Bronchial epithelial cell (primary cell): ENCODE data around the gene SDC1. TPM values are rescaled to one million over a fixed set of nuclear protein-coding genes. Genes with fewer than 3 reads are reported as not detected.

Experiments
- DNase-seq: peaks from one replicate; pipeline ENCODE4 v3.0.0-alpha.2; 2010; ENCODE audit warnings: low read depth
- FAIRE-seq: peaks from 2 replicates; lab custom pipeline; 2011; peaks lifted over from hg19 to GRCh38; lab: Jason Lieb, UNC
- H3K27me3 ChIP-seq: 2 replicates; pipeline ENCODE4 v1.5.1; 2011; ENCODE audit warnings: low read length; ENCODE audit not compliant: control insufficient read depth, insufficient read depth
- H3K36me3 ChIP-seq: 2 replicates; pipeline ENCODE4 v1.5.1; 2011; ENCODE audit warnings: low read length; ENCODE audit not compliant: control insufficient read depth, insufficient read depth
- H3K4me3 ChIP-seq: 2 replicates; pipeline ENCODE4 v1.5.1; 2011; ENCODE audit warnings: mild to moderate bottlenecking, low read depth, low read length, control low read depth
- CTCF ChIP-seq: IDR thresholded peaks from 2 replicates; pipeline ENCODE4 v1.5.1; 2011; ENCODE audit warnings: mild to moderate bottlenecking, moderate library complexity, low read length, control low read depth, inconsistent platforms; ENCODE audit not compliant: insufficient read depth, severe bottlenecking
- total RNA-seq: library from RNA; depleted of rRNA; stranded (reverse); fragments of >200 nt; gene quantifications from 2 replicates; pipeline ENCODE4 v1.2.1, GENCODE V29; 2014

The SDC1 gene
- total RNA-seq, 1 donor from 2014 or later = 1,084 TPM

GRCh38 chr2:20188201-20188600 lies 36.7 kb downstream of the SDC1 start:
- no peak for TF ChIP-seq CTCF
- no peak for FAIRE-seq
- no peaks in the 10 kb centered on the region for H3K27me3 ChIP-seq

GRCh38 chr2:20187331-20187730 lies 37.6 kb downstream of the SDC1 start:
- H3K27me3 ChIP-seq = no peaks in the 10 kb centered on the region
- no peaks in the 10 kb centered on the region for H3K36me3 ChIP-seq
- no peak overlapping the region for H3K4me3 ChIP-seq
- TF ChIP-seq CTCF = no peak
- no peak for DNase-seq
- no peak for FAIRE-seq

More at GRCh38 chr2:20188201-20188600, 36.7 kb downstream of the SDC1 start:
- Histone ChIP-seq H3K36me3 (no peaks in the 10 kb centered on the region), H3K4me3 (no peak overlapping the region)
- no peak for DNase-seq

GRCh38 chr2:20186855-20187187 lies 38.1 kb downstream of the SDC1 start:
- no peak overlapping the region for H3K4me3 ChIP-seq
- TF ChIP-seq CTCF = no peak
- H3K36me3 ChIP-seq = no peaks in the 10 kb centered on the region
- DNase-seq = no peak
- FAIRE-seq = no peak
- H3K27me3 ChIP-seq = no peaks in the 10 kb centered on the region

DNA sequence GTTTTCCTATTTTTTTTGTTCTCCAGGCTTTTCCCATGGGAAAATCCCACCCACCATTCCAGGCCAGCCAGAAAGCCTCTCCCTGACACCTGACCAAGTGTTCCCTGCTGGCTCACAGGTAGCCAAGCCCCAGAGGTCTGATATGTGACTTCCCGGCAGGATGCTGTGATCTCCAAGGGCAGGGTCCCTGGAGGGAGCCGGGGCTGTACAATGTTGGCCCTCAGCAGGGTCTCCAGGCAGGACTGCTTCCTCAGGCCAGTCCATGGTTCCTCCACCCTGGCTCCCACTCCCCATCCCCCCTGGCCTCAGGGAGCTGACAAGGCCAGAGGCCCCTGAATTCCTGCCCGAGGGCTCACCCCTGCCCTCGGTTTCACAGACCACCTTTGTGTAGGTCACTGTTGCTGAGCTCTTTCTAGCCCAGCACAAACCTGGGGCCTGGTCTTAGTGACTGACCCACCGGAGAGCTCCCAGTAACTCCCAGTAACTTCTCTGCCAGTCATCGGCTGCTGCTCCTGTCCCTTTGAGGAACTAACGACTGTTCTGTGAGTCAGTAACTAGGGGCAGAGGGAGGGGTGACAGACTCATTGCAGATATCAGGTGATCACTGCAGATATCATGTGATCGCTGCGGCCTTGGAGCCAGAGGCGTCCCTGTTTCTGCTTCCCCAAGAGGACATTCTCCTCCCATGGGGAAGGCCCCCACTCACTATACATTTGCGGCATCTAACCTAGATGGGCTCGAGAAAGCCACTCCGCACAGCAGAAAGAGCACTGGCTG lies 38.7 kb downstream of the SDC1 start:
- peak; percentile 73 for DNase-seq

DNA sequence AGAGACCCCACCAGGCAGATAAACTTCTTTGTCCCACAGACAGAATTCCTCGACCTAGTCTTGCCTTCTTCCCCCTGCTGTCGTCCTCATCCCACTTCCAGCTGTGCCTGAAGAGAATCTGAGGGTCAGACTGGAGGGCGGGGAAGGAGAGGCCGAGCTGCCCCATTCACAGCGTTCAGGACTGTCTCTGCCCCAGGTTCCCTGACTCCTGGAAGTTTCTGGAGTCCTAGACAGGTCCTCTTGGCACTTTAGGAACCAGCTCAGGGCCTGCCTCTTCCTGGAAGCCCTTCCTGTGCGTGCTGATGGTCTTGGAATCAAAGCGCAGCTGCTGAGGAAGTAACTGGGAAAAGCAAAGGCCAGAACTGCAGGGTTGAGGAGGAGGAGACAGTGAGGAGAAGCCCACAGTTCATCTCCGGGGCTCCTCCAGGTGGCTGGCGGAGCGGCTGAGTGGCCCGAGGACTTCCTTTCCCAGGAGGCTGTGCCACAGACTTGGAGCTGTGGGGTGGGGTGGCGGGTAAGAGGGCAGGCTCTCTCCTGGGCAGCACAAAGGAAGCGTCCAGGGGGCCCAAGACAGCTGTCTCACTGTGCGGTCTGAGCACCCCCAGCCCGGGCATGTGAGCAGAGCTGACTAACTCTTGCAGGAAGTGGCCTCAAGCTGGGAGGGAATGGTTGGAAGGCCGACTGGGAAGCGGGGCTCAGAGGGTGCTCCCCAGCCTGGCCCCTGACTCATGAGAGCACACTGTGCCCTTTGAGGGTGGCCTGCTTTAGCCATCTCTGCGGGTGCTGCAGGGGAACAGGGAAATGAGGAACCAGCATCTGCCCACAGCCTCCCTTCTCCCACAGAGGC lies 39.5 kb downstream of the SDC1 start:
- TF ChIP-seq CTCF = no peak
- DNase-seq (peak; percentile 73), FAIRE-seq (no peak)
- Histone ChIP-seq H3K36me3 (no peaks in the 10 kb centered on the region), H3K4me3 (no peak overlapping the region), H3K27me3 (no peaks in the 10 kb centered on the region)

More for the DNA sequence above, 38.7 kb downstream of the SDC1 start:
- H3K36me3 ChIP-seq = no peaks in the 10 kb centered on the region
- no peak for FAIRE-seq
- no peaks in the 10 kb centered on the region for H3K27me3 ChIP-seq
- TF ChIP-seq CTCF = no peak
- no peak overlapping the region for H3K4me3 ChIP-seq
